H1 (cell line): Measurements from ENCODE around the gene AGBL1. TPM values are rescaled to one million over a fixed set of nuclear protein-coding genes. Genes with fewer than 3 reads are reported as not detected.

Experiments
- EGR1 ChIP-seq: IDR thresholded peaks from 2 replicates; pipeline ENCODE4 v1.6.1; 2011; ENCODE audit warnings: low read depth, low read length, borderline replicate concordance
- HDAC2 ChIP-seq, 2 experiments: fragments of 300-600 bp in 1 of 2; sonication (generic) in 1 of 2; IDR thresholded peaks; 2 replicates each; pipeline ENCODE4 v1.6.1; 2011 to 2012; ENCODE audit warnings: low read depth in 2 of 2, low read length in 2 of 2, mild to moderate bottlenecking in 2 of 2, moderate library complexity in 2 of 2, borderline replicate concordance in 1 of 2, inconsistent platforms in 1 of 2
- KDM5A ChIP-seq: fragments of 200-600 bp; IDR thresholded peaks from 2 replicates; pipeline ENCODE4 v1.7.1; 2012; ENCODE audit warnings: mild to moderate bottlenecking, low read length, inconsistent platforms, mixed read lengths
- MAFK ChIP-seq: IDR thresholded peaks from 2 replicates; pipeline ENCODE4 v1.6.1; 2012; ENCODE audit warnings: low read depth, mild to moderate bottlenecking, improper control_type of control experiment, low read length
- RNF2 ChIP-seq: fragments of 200-900, 300-1000 bp; sonication (generic); IDR thresholded peaks from 2 replicates; pipeline ENCODE4 v1.7.1; 2016; ENCODE audit warnings: borderline replicate concordance, low read depth, mild to moderate bottlenecking, antibody characterized with exemption, low read length; ENCODE audit not compliant: poor library complexity, severe bottlenecking; ENCODE audit errors: missing control alignments
- polyA plus RNA-seq, 7 experiments: library from polyadenylated mRNA; depleted of rRNA in 3 of 7; stranded (reverse) in 5 of 7; unstranded in 2 of 7; fragments of >200 nt in 5 of 7; fragments of 200-250 nt in 2 of 7; gene quantifications; 1 replicate in 5 of 7; 2 replicates in 1 of 7; 4 replicates in 1 of 7; pipeline versions ENCODE4 v1.2.1 to v1.2.3, GENCODE V29; 2011 to 2013; ENCODE audit warnings: missing spikeins in 2 of 7, mixed read lengths in 2 of 7
- total RNA-seq: library from RNA; stranded (reverse); fragmentation: NEBNext Ultra II Directional; extraction: Animal tissue kit (Norgen Biotek cat#: 25700); gene quantifications from 2 replicates; pipeline ENCODE4 v1.2.1, GENCODE V29; 2021
- TF ChIP-seq, protein P1 (sequence below), 3 experiments: IDR thresholded peaks; 1 replicate in 2 of 3; 2 replicates in 1 of 3; pipeline versions ENCODE4 v1.5.1 to v1.6.1; 2011; ENCODE audit warnings: low read length in 3 of 3, mild to moderate bottlenecking in 3 of 3, inconsistent platforms in 2 of 3, low read depth in 1 of 3, moderate library complexity in 1 of 3; ENCODE audit not compliant: insufficient read depth in 1 of 3; ENCODE audit errors: control extremely low read depth in 1 of 3

The AGBL1 gene
- total and polyA plus RNA-seq, 2 of the 8 experiments (the other 6 are each of a cell fraction or from before 2014, with no cell fraction given), result not detected

- TF ChIP-seq, protein P1, sequence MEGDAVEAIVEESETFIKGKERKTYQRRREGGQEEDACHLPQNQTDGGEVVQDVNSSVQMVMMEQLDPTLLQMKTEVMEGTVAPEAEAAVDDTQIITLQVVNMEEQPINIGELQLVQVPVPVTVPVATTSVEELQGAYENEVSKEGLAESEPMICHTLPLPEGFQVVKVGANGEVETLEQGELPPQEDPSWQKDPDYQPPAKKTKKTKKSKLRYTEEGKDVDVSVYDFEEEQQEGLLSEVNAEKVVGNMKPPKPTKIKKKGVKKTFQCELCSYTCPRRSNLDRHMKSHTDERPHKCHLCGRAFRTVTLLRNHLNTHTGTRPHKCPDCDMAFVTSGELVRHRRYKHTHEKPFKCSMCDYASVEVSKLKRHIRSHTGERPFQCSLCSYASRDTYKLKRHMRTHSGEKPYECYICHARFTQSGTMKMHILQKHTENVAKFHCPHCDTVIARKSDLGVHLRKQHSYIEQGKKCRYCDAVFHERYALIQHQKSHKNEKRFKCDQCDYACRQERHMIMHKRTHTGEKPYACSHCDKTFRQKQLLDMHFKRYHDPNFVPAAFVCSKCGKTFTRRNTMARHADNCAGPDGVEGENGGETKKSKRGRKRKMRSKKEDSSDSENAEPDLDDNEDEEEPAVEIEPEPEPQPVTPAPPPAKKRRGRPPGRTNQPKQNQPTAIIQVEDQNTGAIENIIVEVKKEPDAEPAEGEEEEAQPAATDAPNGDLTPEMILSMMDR (IDR thresholded peaks at IDR 0.05; ENCODE audit: control extremely low read depth in 1 of 3, insufficient read depth in 1 of 3, low read depth in 1 of 3, low read length in 3 of 3), result no peak
- TF ChIP-seq RNF2 (no peak), HDAC2 (IDR thresholded peaks at IDR 0.05; ENCODE audit: borderline replicate concordance in 1 of 2, low read depth in 2 of 2, low read length in 2 of 2) (no peak), MAFK (no peak), KDM5A (no peak), EGR1 (no peak)
- TF ChIP-seq, all 59 proteins: peak for 0
These were observed 461.3 kb downstream of the AGBL1 start (continued) for GRCh38 chr15:86540840-86541467.
